Erythroblast (primary cell): ENCODE results near the gene AGBL4.

Experiments
- GATA1 ChIP-seq: IDR thresholded peaks from 2 replicates; pipeline ENCODE4 v1.6.1; 2011; ENCODE audit warnings: low read depth, mild to moderate bottlenecking, control low read depth, low read length, moderate library complexity
- POLR2A ChIP-seq: IDR thresholded peaks from 2 replicates; pipeline ENCODE4 v1.6.1; 2011; ENCODE audit warnings: mild to moderate bottlenecking, low read length

DNA sequence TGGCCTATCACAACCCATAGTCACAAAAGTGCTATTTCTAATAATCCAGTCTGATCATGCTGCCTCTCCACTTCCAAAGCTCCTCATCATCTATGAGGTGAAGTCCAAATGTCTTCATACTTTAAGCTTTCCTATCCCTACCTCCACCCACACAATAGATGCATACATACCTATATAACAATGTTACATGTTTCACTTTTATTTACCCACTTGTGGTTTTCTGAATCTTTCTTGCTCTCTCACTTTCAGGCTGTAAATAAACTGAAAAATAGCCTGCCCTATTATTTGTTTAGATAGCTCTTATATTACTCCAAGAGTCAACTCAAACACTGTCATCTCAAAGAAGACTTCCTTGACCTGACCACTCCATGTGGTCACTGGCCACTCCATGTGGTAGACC lies 840.3 kb downstream of the AGBL4 start:
- TF ChIP-seq POLR2A (no peak), GATA1 (no peak)
